Retinal pigment epithelial cell (primary cell): ENCODE measurements around the gene ST6GALNAC3.

Experiments used
- DNase-seq: peaks from one replicate; pipeline ENCODE4 v3.0.0-alpha.2; 2010; ENCODE audit warnings: low read depth
- H3K4me3 ChIP-seq: 2 replicates; pipeline ENCODE4 v1.5.1; 2011; ENCODE audit warnings: mild to moderate bottlenecking, low read length, control low read depth, moderate library complexity
- TF ChIP-seq, protein P1 (sequence below): conservative IDR thresholded peaks from 2 replicates; pipeline ENCODE4 v1.5.1; 2011; ENCODE audit warnings: low read depth, low read length, control low read depth, inconsistent platforms

ST6GALNAC3 gene

DNA sequence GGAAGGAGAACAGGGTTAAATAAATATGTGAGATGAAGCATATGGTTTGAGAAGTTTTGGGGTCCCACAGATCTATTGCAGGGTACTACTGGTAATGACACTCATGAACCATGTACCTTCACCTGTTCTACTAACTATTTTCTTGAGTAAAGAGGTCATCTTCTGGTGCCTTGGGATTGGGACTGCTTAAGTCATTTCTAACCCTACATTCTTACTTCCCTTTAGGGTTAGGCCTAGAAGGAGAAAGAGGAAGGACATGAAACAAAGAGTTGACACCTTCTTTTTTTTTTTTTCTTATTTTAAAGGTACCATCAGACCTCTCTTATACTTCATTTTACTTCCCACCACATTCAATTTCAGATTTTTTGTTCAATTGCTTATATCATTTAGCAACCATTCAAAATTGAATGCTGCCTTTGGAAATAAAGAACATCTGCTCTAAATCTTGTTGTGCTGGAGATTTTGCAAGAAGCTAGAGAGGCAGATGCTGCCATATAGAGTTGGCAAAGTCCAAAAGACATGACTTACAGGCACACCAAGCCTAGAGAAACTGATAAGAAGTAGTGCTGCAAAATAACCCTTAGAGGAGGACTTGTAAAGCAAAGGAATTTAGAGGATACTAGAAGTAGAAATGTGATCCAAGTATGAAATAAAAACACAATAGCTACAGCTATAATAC lies 418.3 kb downstream of the ST6GALNAC3 start:
- H3K4me3 ChIP-seq = no peak overlapping the region
- TF ChIP-seq, protein P1, sequence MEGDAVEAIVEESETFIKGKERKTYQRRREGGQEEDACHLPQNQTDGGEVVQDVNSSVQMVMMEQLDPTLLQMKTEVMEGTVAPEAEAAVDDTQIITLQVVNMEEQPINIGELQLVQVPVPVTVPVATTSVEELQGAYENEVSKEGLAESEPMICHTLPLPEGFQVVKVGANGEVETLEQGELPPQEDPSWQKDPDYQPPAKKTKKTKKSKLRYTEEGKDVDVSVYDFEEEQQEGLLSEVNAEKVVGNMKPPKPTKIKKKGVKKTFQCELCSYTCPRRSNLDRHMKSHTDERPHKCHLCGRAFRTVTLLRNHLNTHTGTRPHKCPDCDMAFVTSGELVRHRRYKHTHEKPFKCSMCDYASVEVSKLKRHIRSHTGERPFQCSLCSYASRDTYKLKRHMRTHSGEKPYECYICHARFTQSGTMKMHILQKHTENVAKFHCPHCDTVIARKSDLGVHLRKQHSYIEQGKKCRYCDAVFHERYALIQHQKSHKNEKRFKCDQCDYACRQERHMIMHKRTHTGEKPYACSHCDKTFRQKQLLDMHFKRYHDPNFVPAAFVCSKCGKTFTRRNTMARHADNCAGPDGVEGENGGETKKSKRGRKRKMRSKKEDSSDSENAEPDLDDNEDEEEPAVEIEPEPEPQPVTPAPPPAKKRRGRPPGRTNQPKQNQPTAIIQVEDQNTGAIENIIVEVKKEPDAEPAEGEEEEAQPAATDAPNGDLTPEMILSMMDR = no peak
- DNase-seq = no peak

DNA sequence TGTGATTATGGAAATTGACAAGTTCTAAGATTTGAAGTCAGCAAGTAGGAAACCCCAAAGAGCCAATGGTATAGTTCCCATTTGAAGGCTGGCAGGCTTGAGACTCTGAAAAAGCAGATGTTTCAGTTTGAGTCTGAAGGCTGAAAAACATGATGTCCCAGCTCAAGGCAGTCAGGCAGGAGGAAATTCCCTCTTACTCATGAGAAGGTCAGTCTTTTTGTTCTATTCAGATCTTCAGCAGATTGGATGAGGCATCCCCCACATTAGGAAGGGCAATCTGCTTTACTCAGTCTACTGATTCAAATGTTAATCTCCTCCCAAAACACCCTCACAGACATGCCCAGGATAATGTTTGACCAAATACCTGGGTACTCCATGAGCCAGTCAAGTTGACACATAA lies 420.3 kb downstream of the ST6GALNAC3 start:
- TF ChIP-seq, protein P1 = no peak

DNA sequence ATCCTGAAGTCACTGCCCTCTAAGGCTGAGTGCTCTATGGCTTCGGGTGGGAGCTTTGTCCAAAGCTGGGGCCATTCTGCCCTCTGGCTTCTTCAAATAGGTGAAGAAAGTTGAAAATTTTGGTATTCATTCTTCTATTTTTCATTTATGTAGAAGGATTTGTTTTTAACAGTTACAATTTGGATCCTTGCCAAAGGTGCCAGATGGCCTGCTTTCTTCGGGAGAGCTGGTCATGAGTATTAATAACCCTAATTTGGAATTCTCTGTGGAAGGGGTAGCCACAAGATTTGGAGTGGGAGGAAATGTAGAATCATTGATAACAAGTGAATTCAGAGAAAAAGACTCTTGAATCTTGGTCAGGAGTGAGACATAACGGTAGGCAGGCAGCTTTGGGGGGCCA lies 422.3 kb downstream of the ST6GALNAC3 start:
- TF ChIP-seq, protein P1 = no peak
- DNase-seq = no peak
- no peak overlapping the region for H3K4me3 ChIP-seq

More for the DNA sequence above, 420.3 kb downstream of the ST6GALNAC3 start:
- no peak for DNase-seq
- H3K4me3 ChIP-seq = no peak overlapping the region

DNA sequence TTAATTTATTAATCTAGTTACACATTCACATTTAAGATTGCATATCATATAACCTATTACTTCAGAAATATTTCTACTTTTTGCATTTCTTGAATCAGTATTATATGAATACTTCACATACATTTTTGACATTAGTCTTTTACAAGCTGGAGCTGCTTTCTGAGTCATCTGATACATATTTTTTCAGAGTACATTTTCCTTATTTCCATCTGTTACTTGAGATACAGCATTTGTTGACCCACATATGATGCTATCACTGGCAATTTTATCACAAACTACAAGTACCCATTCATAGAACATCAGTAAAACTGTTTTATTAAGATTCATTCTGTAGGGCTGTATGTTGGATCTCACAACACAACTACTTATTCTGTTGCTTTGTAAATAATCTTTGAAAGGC lies 425.6 kb downstream of the ST6GALNAC3 start:
- DNase-seq = no peak
- TF ChIP-seq, protein P1 = no peak
- H3K4me3 ChIP-seq = no peak overlapping the region

DNA sequence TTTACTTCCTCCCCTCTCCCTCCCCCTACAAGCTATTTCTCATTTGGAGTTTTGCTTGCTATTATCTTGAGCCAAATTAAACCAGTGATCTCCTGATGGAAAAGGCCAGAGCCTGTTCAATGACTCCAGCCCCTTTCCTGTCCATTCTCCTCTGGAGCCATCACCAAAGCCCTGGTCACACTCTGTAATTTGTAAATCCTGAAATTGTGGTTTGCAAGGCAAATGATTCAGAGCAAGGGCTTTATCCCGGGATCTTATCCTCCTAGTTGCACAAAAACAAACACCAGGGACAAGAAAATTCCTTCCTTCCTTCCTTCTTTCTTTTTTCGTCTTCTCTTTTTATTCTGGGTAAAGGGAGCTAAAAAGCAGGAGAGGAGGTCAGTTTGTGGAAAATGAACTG lies 426.6 kb downstream of the ST6GALNAC3 start:
- no peak for DNase-seq
- H3K4me3 ChIP-seq = no peak overlapping the region
- TF ChIP-seq, protein P1 = no peak

DNA sequence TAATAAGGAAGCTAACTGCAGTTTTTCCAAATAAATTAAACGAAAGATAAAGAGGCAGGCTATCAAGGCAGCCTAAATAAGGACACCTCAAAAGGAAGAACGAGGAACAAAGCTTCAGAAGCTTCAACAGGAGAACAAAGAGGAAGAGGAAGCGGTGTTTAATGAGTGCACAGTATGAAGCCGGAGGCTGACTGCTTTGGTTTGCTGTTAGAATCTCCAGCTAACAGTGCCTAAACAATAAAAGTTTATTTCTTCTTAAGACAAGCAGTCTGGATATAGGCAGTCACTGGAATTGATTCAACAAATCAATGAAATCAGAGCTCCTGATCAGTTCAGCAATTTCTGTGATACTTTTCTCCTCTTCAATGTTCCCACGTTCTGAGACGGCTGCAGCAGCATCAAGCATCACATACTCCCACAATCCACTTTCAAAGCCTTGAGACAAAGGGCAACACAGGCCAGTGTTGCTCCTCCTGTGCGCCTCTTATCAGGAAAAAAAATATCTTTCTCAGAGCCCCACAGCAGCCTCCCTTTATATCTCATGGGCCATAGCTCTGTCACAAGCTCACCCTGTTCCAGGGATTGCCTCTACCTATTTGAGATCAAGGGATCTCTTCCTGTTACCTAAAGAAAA lies 427.2 kb downstream of the ST6GALNAC3 start:
- TF ChIP-seq, protein P1 = no peak
- no peak overlapping the region for H3K4me3 ChIP-seq
- DNase-seq = no peak

DNA sequence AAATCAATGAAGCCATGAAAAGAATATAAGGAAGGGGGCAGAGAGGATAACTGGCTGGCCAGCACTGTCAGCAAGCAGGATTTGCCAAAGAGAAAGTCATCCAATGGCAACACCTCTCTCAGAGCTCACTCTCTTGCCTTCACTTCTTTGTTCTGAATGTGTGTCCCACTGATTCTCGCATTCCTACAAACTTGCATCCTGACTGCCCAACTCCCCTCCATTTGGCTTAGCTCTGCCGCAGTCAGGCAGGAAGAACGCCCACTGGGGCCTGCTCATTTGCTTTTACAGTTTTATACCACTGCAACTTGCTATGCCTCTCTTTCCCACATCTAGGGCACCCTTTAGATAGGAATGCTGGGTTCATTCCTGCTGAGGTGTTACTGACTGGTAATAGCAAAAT lies 428.6 kb downstream of the ST6GALNAC3 start:
- TF ChIP-seq, protein P1 = no peak
- no peak overlapping the region for H3K4me3 ChIP-seq
- DNase-seq = no peak
